Measurements from ENCODE around the gene WDR49.

WDR49 gene

GRCh38 chr3:167602041-167602440, 51.7 kb downstream of the WDR49 start:
- DNase-seq (ENCODE audit: extremely low read depth, low read depth) = no peak
- TF ChIP-seq, protein P1, sequence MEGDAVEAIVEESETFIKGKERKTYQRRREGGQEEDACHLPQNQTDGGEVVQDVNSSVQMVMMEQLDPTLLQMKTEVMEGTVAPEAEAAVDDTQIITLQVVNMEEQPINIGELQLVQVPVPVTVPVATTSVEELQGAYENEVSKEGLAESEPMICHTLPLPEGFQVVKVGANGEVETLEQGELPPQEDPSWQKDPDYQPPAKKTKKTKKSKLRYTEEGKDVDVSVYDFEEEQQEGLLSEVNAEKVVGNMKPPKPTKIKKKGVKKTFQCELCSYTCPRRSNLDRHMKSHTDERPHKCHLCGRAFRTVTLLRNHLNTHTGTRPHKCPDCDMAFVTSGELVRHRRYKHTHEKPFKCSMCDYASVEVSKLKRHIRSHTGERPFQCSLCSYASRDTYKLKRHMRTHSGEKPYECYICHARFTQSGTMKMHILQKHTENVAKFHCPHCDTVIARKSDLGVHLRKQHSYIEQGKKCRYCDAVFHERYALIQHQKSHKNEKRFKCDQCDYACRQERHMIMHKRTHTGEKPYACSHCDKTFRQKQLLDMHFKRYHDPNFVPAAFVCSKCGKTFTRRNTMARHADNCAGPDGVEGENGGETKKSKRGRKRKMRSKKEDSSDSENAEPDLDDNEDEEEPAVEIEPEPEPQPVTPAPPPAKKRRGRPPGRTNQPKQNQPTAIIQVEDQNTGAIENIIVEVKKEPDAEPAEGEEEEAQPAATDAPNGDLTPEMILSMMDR (IDR thresholded peaks at IDR 0.05; ENCODE audit: low read depth, low read length) = no peak

GRCh38 chr3:167587651-167588050, 66.1 kb downstream of the WDR49 start:
- TF ChIP-seq, protein P1 (IDR thresholded peaks at IDR 0.05; ENCODE audit: low read depth, low read length) = no peak
- DNase-seq (ENCODE audit: extremely low read depth, low read depth) = no peak

DNA sequence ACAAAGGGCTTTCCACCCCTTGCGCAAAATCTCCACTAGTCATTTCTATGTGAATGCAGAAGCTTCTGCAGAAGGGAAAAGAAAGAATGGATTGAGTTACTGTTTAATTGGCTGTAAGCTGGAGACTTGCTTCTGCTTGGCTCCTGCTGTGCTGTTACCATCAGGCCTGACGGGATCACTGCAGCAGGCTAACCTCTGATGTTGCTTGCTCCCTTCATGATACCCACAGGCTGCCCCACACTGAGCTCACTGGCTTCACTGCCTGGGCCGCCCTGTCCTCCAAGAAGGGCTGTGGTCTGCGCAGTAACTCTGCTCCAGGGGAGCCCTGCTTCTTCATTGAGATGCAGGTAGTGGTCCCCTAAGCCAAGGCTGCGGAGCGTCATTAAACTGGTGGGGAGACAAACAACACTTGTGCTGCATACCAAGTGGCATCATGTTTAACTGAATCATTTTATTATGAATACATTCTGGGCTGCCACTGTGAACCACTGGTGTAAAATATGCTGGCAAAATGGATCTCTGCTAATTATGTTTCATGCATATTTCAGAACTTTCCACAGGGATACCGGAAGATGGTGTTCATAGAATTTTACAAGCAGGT, 78.6 kb downstream of the WDR49 start:
- DNase-seq (ENCODE audit: extremely low read depth, low read depth) = no peak
- TF ChIP-seq, protein P1 (IDR thresholded peaks at IDR 0.05; ENCODE audit: low read depth, low read length) = no peak

- TF ChIP-seq, protein P1 (IDR thresholded peaks at IDR 0.05; ENCODE audit: low read depth, low read length) = no peak
- no peak for DNase-seq (ENCODE audit: extremely low read depth, low read depth)
These were observed 80.8 kb downstream of the WDR49 start for GRCh38 chr3:167572991-167573390.

DNA sequence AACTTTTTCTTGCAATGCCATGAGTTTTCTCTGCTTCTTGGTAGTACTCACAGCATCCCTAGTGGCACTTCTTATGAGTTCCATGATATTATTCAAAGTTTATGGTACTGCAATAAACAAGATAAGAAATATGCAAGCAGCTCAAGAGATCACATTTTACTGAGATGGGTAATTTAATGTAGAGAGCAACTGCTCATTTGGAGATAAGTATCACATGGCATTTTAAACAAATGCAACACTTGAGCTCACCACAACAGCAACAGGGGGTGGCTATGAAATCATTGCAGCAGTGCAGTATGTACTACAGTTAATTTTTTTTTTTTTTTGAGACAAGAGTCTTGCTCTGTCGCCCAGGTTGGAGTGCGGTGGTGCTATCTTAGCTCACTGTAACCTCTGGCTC, 85.1 kb downstream of the WDR49 start:
- DNase-seq (ENCODE audit: extremely low read depth, low read depth) = no peak
- TF ChIP-seq, protein P1 (IDR thresholded peaks at IDR 0.05; ENCODE audit: low read depth, low read length) = no peak

- TF ChIP-seq, protein P1 (IDR thresholded peaks at IDR 0.05; ENCODE audit: low read depth, low read length) = no peak
These were observed 88.3 kb downstream of the WDR49 start for GRCh38 chr3:167565489-167565888.

DNA sequence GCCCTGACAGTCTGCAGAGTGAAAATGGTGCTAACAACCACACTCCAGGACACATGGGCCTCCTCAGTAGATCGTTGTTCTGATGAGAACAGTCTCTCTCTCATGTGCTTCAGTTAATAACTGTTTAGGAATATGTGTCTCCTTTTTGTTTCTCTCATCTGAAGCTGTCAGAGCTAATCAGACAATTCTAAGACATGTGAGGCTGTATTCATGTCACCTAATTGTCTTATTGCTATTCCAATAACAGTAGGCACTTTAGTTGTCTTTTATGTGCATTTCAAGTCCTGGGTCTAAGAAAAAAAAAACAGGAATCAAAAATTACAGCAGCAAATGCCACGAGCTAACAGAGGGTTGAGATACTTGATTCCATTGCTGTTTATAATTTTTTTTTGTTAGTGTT, 89.1 kb downstream of the WDR49 start:
- TF ChIP-seq, protein P1 (IDR thresholded peaks at IDR 0.05; ENCODE audit: low read depth, low read length) = no peak
- no peak for DNase-seq (ENCODE audit: extremely low read depth, low read depth)

More at GRCh38 chr3:167565489-167565888, 88.3 kb downstream of the WDR49 start:
- DNase-seq (ENCODE audit: extremely low read depth, low read depth) = no peak
